MM.1S (cell line): ENCODE results near the gene TMEM134.

ENCODE experiments used
- DNase-seq: peaks from one replicate; pipeline ENCODE4 v3.0.0-alpha.2; 2015
- H2AFZ ChIP-seq: fragments of 300-600 bp; sonication (generic); 2 replicates; pipeline ENCODE4 v1.6.0; 2016; ENCODE audit warnings: antibody characterized with exemption, low read length
- H3F3A ChIP-seq: fragments of 300-600 bp; sonication (generic); 2 replicates; pipeline ENCODE4 v1.6.1; 2016; ENCODE audit warnings: mild to moderate bottlenecking, antibody characterized with exemption, low read length, moderate library complexity, mixed read lengths; ENCODE audit not compliant: insufficient read depth
- H3K27ac ChIP-seq: fragments of 300-600 bp; sonication (generic); 2 replicates; pipeline ENCODE4 v1.5.1; 2016; ENCODE audit warnings: mild to moderate bottlenecking, low read length
- H3K27me3 ChIP-seq: fragments of 300-600 bp; sonication (generic); replicated peaks from 2 replicates; pipeline ENCODE4 v1.6.0; 2016; ENCODE audit warnings: low read length; ENCODE audit not compliant: insufficient read depth
- H3K36me3 ChIP-seq: fragments of 300-600 bp; sonication (generic); replicated peaks from 2 replicates; pipeline ENCODE4 v1.6.1; 2016; ENCODE audit warnings: mild to moderate bottlenecking, low read length, mixed read lengths; ENCODE audit not compliant: insufficient read depth
- H3K4me1 ChIP-seq: fragments of 300-600 bp; sonication (generic); 2 replicates; pipeline ENCODE4 v1.6.1; 2016; ENCODE audit warnings: low read length, mixed read lengths
- H3K4me2 ChIP-seq: fragments of 300-600 bp; sonication (generic); 2 replicates; pipeline ENCODE4 v1.6.0; 2016; ENCODE audit warnings: low read depth, low read length
- H3K4me3 ChIP-seq: fragments of 300-600 bp; sonication (generic); 2 replicates; pipeline ENCODE4 v1.5.1; 2016; ENCODE audit warnings: low read length, mixed read lengths
- H3K79me2 ChIP-seq: fragments of 300-600 bp; sonication (generic); 2 replicates; pipeline ENCODE4 v1.6.1; 2016; ENCODE audit warnings: mixed run types, low read length, mixed read lengths
- H3K9ac ChIP-seq: fragments of 300-600 bp; sonication (generic); 2 replicates; pipeline ENCODE4 v1.6.1; 2016; ENCODE audit warnings: low read length, mixed read lengths
- H3K9me2 ChIP-seq: fragments of 300-600 bp; sonication (generic); replicated peaks from 2 replicates; pipeline ENCODE4 v1.6.1; 2016; ENCODE audit warnings: mild to moderate bottlenecking, low read length, mixed read lengths; ENCODE audit not compliant: insufficient read depth
- H3K9me3 ChIP-seq: fragments of 300-600 bp; sonication (generic); replicated peaks from 2 replicates; pipeline ENCODE4 v1.6.1; 2016; ENCODE audit warnings: mild to moderate bottlenecking, low read length, mixed read lengths; ENCODE audit not compliant: insufficient read depth
- H4K20me1 ChIP-seq: fragments of 300-600 bp; sonication (generic); 2 replicates; pipeline ENCODE4 v1.6.1; 2016; ENCODE audit warnings: mild to moderate bottlenecking, low read length, moderate library complexity, mixed read lengths; ENCODE audit not compliant: insufficient read depth
- EZH2 ChIP-seq: fragments of 300-600 bp; sonication (generic); optimal IDR thresholded peaks from 2 replicates; pipeline ENCODE3; 2017; ENCODE audit warnings: low read depth, mild to moderate bottlenecking, antibody characterized with exemption, low read length, mixed read lengths
- EZH2phosphoT487 ChIP-seq: fragments of 300-600 bp; sonication (generic); IDR thresholded peaks from 2 replicates; pipeline ENCODE4 v1.6.1; 2018; ENCODE audit warnings: antibody characterized with exemption, low read length
- TF ChIP-seq, protein P1 (sequence below): fragments of 300-600 bp; sonication (generic); IDR thresholded peaks from 2 replicates; pipeline ENCODE4 v1.5.1; 2016; ENCODE audit warnings: antibody characterized with exemption, low read length, mixed read lengths

The TMEM134 gene

DNA sequence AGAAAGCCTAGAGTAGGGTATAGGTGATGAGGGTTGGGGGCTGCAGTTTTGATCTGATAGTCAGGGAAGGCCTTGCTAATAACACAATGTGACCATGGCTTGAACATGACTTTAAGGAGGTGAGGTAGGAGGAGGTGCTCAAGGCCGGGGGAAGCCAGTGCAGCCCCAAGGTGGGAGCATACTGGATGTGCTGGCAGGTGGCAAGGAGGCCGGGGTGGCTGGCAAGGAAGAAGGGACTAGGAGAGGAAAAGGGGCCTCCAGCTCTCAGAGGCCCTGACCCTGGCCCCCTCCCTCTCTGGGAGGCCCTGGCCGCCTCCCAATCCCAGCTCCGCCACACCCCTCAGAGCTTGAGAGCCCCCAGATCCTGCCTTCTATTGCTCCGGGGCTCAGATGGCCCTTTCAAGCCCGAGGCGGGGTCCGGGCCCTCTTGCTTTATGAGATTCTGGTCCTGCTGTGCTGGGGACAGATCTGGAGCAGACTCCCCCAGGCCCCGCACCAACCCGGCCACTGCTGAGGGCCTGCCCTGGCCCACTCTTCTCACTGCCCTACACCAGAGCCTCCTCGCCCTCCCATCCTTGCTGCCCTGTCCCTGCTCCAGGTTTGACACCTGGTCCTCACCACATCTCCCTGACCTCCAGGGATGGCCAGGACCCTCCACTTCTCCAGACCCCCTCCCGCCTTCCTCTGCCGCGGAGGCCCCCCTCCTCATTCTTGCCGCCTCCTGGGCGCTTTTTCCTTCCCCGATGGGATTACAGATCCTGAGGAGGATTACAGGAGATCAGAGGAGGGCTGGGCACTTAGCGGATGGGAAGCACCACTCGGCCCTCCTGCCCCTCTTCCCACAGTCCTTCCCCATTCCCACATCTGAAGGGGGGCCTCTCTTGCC, 34.3 kb upstream of the TMEM134 start:
- Histone ChIP-seq H3K4me1 (peaks cover 20% of the 10 kb centered on the region), H3F3A (peaks cover 14% of the 10 kb centered on the region), H3K4me3 (no peak overlapping the region), H3K9me2 (no peaks in the 10 kb centered on the region), H3K9ac (no peak overlapping the region), H3K27me3 (peaks cover 55% of the 10 kb centered on the region), H3K36me3 (no peaks in the 10 kb centered on the region), H3K27ac (no peak overlapping the region), H4K20me1 (no peaks in the 10 kb centered on the region), H2AFZ (no peak overlapping the region), H3K4me2 (no peak overlapping the region), H3K9me3 (no peaks in the 10 kb centered on the region), H3K79me2 (peaks cover 13% of the 10 kb centered on the region)
- no peak for DNase-seq
- peak; percentile 87 for TF ChIP-seq EZH2
- TF ChIP-seq EZH2phosphoT487: no peak

DNA sequence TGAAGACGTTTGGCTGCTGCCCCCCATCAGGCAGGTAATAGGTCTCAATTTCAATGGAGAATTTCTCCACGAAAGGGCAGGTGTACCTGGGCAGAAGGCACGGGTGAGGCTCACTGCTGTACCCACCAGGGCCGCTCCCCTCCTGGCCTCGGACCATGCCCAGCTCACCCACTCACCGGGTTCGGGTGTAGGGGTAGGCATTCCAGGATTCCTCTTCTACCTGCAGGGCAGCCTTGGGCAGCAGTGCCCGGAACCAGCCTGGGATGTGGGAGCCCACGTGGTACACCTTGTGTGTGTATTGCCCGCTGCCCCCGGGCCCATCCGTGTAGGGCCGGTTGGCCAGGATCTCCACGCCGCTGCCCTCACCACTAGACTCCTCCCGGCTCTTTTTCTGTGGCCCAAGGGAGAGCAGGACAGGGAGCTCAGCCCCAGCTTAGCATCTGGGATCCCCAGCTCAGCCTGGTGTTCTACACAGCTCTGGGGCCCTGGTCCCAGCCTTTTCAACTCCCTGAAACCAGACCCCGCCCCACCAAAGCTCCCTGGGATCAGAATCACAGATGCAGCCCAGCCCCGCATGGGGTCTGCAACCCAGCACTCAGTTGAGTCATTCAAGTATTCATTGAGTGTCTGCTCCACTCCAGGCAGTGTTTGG, 33.4 kb upstream of the TMEM134 start:
- no peak overlapping the region for H3K9ac ChIP-seq
- no peaks in the 10 kb centered on the region for H3K36me3 ChIP-seq
- TF ChIP-seq, protein P1, sequence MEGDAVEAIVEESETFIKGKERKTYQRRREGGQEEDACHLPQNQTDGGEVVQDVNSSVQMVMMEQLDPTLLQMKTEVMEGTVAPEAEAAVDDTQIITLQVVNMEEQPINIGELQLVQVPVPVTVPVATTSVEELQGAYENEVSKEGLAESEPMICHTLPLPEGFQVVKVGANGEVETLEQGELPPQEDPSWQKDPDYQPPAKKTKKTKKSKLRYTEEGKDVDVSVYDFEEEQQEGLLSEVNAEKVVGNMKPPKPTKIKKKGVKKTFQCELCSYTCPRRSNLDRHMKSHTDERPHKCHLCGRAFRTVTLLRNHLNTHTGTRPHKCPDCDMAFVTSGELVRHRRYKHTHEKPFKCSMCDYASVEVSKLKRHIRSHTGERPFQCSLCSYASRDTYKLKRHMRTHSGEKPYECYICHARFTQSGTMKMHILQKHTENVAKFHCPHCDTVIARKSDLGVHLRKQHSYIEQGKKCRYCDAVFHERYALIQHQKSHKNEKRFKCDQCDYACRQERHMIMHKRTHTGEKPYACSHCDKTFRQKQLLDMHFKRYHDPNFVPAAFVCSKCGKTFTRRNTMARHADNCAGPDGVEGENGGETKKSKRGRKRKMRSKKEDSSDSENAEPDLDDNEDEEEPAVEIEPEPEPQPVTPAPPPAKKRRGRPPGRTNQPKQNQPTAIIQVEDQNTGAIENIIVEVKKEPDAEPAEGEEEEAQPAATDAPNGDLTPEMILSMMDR: no peak
- TF ChIP-seq EZH2phosphoT487 (no peak), EZH2 (no peak)
- H3K79me2 ChIP-seq: peaks cover 12% of the 10 kb centered on the region
- no peak overlapping the region for H3K27ac ChIP-seq
- H3K4me1 ChIP-seq: peaks cover 20% of the 10 kb centered on the region
- H4K20me1 ChIP-seq: no peaks in the 10 kb centered on the region
- no peak overlapping the region for H3K4me2 ChIP-seq
- no peak overlapping the region for H3K4me3 ChIP-seq
- H2AFZ ChIP-seq: no peak overlapping the region
- H3F3A ChIP-seq: peaks cover 9% of the 10 kb centered on the region
- H3K9me2 ChIP-seq: no peaks in the 10 kb centered on the region
- H3K9me3 ChIP-seq: no peaks in the 10 kb centered on the region
- peaks cover 64% of the 10 kb centered on the region for H3K27me3 ChIP-seq
- DNase-seq: no peak

DNA sequence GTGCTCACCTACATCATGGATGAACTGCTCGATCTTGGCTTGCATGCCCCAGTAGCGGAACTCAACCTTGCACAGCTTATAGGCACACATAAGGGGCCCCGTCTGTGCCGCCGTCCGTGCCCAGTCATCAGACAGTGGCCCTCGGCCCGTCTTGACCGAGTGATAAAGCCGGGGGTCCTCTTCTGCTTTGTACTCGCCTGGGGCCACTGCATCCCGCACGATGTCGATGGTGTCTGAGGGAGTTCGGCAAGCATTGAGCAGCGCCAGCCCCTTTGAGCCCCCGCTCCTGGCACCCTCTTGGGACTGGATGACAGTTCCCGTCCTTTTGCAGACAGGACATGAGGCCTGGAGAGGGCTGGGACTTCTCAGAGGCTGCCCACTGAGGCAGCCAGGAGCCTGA, 32.8 kb upstream of the TMEM134 start:
- Histone ChIP-seq H3K9me3 (no peaks in the 10 kb centered on the region), H3K9ac (no peak overlapping the region)

More for the DNA sequence above, 32.8 kb upstream of the TMEM134 start:
- H3K27me3 ChIP-seq: peaks cover 69% of the 10 kb centered on the region
- no peaks in the 10 kb centered on the region for H3K36me3 ChIP-seq
- no peak overlapping the region for H3K4me2 ChIP-seq
- no peaks in the 10 kb centered on the region for H3K9me2 ChIP-seq
- no peak overlapping the region for H3K4me3 ChIP-seq
- TF ChIP-seq, protein P1: no peak
- TF ChIP-seq EZH2 (no peak), EZH2phosphoT487 (no peak)
- H2AFZ ChIP-seq: no peak overlapping the region
- no peak for DNase-seq
- peaks cover 3% of the 10 kb centered on the region; the same call in 1 of the 2 replicates for H3F3A ChIP-seq
- H3K79me2 ChIP-seq: peaks cover 6% of the 10 kb centered on the region
- peaks cover 15% of the 10 kb centered on the region for H3K4me1 ChIP-seq
- no peaks in the 10 kb centered on the region for H4K20me1 ChIP-seq
- no peak overlapping the region for H3K27ac ChIP-seq
